ENCODE results near the gene ARHGEF10L. TPM values are rescaled to one million over a fixed set of nuclear protein-coding genes. Genes with fewer than 3 reads are reported as not detected.

The ARHGEF10L gene
- total RNA-seq, 1 donor from 2014 or later, result not detected

- Mint-ChIP-seq H3K36me3 (ENCODE audit: low read depth) (no peaks in the 10 kb centered on the region), H3K27ac (no peak overlapping the region), H3K9me3 (no peaks in the 10 kb centered on the region), H3K4me1 (ENCODE audit: low read depth) (no peaks in the 10 kb centered on the region), H3K27me3 (ENCODE audit: insufficient read depth) (no peaks in the 10 kb centered on the region), H3K4me3 (no peak overlapping the region)
- DNase-seq (ENCODE audit: low spot score), result no peak
- intact Hi-C loops (cut with micrococcal nuclease), result no loop called here
These were observed 128.1 kb downstream of the ARHGEF10L start for GRCh38 chr1:17667641-17668040.

- intact Hi-C loops (cut with micrococcal nuclease), result no loop called here
These were observed 128.7 kb downstream of the ARHGEF10L start for GRCh38 chr1:17668195-17668594.

GRCh38 chr1:17668624-17669175 lies 129.2 kb downstream of the ARHGEF10L start:
- H3K9me3 Mint-ChIP-seq, result no peaks in the 10 kb centered on the region
- no peak overlapping the region for H3K4me3 Mint-ChIP-seq
- no peak for DNase-seq (ENCODE audit: low spot score)
- no peaks in the 10 kb centered on the region for H3K27me3 Mint-ChIP-seq (ENCODE audit: insufficient read depth)
- no peak overlapping the region for H3K27ac Mint-ChIP-seq
- intact Hi-C loops (cut with micrococcal nuclease), result no loop called here
- H3K36me3 Mint-ChIP-seq (ENCODE audit: low read depth), result no peaks in the 10 kb centered on the region
- no peaks in the 10 kb centered on the region for H3K4me1 Mint-ChIP-seq (ENCODE audit: low read depth)

More at GRCh38 chr1:17668195-17668594, 128.7 kb downstream of the ARHGEF10L start:
- Mint-ChIP-seq H3K27me3 (ENCODE audit: insufficient read depth) (no peaks in the 10 kb centered on the region), H3K36me3 (ENCODE audit: low read depth) (no peaks in the 10 kb centered on the region), H3K27ac (no peak overlapping the region), H3K9me3 (no peaks in the 10 kb centered on the region), H3K4me1 (ENCODE audit: low read depth) (no peaks in the 10 kb centered on the region), H3K4me3 (no peak overlapping the region)
- no peak for DNase-seq (ENCODE audit: low spot score)

DNA sequence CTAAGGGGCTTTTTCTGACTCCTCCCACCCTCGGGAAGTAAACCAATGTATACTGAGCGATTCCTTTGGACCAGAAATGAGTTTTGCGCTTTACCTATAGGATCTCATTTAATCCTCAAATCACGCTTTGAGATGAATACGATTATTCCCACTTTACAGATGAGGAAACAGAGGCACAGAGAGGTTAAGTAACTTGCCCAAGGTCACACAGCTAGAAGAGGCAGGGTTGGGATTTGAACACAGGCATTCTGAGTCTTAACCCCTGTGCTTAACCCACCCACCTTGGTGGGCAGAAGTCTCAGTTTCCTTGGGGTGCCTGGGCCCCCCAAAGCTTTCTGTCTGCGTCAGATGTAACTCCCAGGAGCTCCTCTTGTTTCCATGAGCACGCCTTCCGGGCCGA lies 129.8 kb downstream of the ARHGEF10L start:
- no peaks in the 10 kb centered on the region for H3K27me3 Mint-ChIP-seq (ENCODE audit: insufficient read depth)
- no peak for DNase-seq (ENCODE audit: low spot score)
- H3K4me1 Mint-ChIP-seq (ENCODE audit: low read depth), result no peaks in the 10 kb centered on the region
- H3K27ac Mint-ChIP-seq, result no peak overlapping the region
- H3K9me3 Mint-ChIP-seq, result no peaks in the 10 kb centered on the region
- intact Hi-C loops (cut with micrococcal nuclease), result no loop called here
- no peak overlapping the region for H3K4me3 Mint-ChIP-seq
- no peaks in the 10 kb centered on the region for H3K36me3 Mint-ChIP-seq (ENCODE audit: low read depth)

DNA sequence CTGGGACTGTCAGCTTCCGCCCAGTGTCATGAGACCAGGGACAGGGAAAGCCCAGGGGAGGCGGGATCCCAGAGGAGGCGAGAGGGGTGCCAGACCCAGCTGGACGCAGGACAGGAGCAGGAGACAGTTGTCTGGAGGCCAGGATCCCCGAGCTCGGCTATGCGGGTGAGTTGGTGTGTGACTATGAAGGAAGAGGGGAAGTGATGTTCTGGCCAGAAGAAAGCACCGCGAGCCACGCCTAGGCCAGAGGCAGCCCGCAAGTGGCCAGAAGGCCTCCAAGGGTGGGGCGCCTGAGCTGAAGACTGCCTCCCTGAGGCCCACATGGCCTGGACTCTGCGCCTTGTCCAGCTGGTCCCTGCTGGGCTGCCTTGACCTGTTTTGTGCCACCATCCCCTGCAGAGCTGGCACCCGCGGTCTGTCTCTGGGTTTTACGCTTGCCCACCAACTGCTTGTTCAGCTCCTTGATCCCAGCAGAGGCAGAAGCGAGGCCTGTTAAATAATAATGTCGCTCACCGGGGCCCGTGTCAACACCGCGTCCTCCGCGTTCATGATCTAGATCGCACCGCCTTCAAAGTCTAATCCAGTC lies 130.5 kb downstream of the ARHGEF10L start:
- intact Hi-C loops (cut with micrococcal nuclease), result no loop called here
- DNase-seq (ENCODE audit: low spot score), result no peak
- Mint-ChIP-seq H3K36me3 (ENCODE audit: low read depth) (no peaks in the 10 kb centered on the region), H3K9me3 (no peaks in the 10 kb centered on the region), H3K27me3 (ENCODE audit: insufficient read depth) (no peaks in the 10 kb centered on the region), H3K4me3 (no peak overlapping the region), H3K27ac (no peak overlapping the region), H3K4me1 (ENCODE audit: low read depth) (no peaks in the 10 kb centered on the region)

GRCh38 chr1:17670587-17671313 lies 131.3 kb downstream of the ARHGEF10L start:
- Mint-ChIP-seq H3K36me3 (ENCODE audit: low read depth) (no peaks in the 10 kb centered on the region), H3K27me3 (ENCODE audit: insufficient read depth) (no peaks in the 10 kb centered on the region), H3K9me3 (no peaks in the 10 kb centered on the region), H3K4me3 (no peak overlapping the region), H3K27ac (no peak overlapping the region), H3K4me1 (ENCODE audit: low read depth) (no peaks in the 10 kb centered on the region)
- no peak for DNase-seq (ENCODE audit: low spot score)
- intact Hi-C loops (cut with micrococcal nuclease), result no loop called here

DNA sequence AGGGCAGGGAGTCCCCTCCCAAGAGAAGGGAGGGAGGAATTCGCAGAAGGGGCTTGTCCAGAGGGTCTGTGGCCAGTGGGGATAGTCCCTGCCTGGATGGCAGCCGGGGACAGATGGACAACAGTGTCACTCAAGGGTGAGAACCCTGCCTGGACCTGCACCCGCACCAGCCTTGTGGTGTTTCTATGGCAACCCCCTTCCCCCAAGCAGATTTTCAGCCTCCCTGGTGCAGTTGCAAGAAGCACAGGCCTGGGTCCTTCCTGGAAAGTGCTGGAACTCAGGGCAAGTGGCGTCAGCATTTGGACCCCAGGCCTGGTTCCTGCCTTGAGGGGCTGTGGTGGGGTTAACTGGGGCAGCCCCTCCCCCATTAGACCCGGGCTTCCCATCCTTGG lies 131.8 kb downstream of the ARHGEF10L start:
- intact Hi-C loops (cut with micrococcal nuclease), result no loop called here
- H3K4me3 Mint-ChIP-seq, result no peak overlapping the region
- H3K9me3 Mint-ChIP-seq, result no peaks in the 10 kb centered on the region
- H3K27me3 Mint-ChIP-seq (ENCODE audit: insufficient read depth), result no peaks in the 10 kb centered on the region
- no peaks in the 10 kb centered on the region for H3K36me3 Mint-ChIP-seq (ENCODE audit: low read depth)
- DNase-seq (ENCODE audit: low spot score), result no peak
- no peaks in the 10 kb centered on the region for H3K4me1 Mint-ChIP-seq (ENCODE audit: low read depth)
- no peak overlapping the region for H3K27ac Mint-ChIP-seq

- Mint-ChIP-seq H3K27me3 (ENCODE audit: insufficient read depth) (no peaks in the 10 kb centered on the region), H3K27ac (no peak overlapping the region), H3K4me1 (ENCODE audit: low read depth) (no peaks in the 10 kb centered on the region), H3K4me3 (no peak overlapping the region), H3K9me3 (no peaks in the 10 kb centered on the region), H3K36me3 (ENCODE audit: low read depth) (no peaks in the 10 kb centered on the region)
- no peak for DNase-seq (ENCODE audit: low spot score)
- intact Hi-C loops (cut with micrococcal nuclease), result no loop called here
These were observed 132.2 kb downstream of the ARHGEF10L start for GRCh38 chr1:17671741-17672140.

DNA sequence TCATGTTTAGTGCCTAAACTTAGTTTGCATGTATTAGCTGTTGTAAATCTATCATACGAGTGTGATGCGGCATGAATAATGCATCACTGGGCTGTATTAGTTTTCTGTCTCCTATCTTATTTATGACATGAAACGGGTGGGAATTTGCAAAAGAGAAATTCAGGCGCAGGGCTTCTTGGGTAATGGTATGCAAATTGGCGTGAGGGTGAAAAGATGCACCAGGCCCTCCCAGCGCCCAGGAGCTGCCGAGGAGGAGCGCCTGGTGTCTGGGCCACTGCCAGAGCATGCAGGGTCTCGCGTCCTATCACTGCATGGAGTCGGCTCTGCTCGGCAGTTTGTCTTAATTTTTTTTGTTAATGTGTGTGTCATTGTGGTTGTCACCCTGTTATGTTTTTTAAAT lies 132.7 kb downstream of the ARHGEF10L start:
- no peak for DNase-seq (ENCODE audit: low spot score)
- Mint-ChIP-seq H3K36me3 (ENCODE audit: low read depth) (no peaks in the 10 kb centered on the region), H3K27me3 (ENCODE audit: insufficient read depth) (no peaks in the 10 kb centered on the region), H3K4me3 (no peak overlapping the region), H3K27ac (no peak overlapping the region), H3K4me1 (ENCODE audit: low read depth) (no peaks in the 10 kb centered on the region), H3K9me3 (no peaks in the 10 kb centered on the region)
- intact Hi-C loops (cut with micrococcal nuclease), result no loop called here

DNA sequence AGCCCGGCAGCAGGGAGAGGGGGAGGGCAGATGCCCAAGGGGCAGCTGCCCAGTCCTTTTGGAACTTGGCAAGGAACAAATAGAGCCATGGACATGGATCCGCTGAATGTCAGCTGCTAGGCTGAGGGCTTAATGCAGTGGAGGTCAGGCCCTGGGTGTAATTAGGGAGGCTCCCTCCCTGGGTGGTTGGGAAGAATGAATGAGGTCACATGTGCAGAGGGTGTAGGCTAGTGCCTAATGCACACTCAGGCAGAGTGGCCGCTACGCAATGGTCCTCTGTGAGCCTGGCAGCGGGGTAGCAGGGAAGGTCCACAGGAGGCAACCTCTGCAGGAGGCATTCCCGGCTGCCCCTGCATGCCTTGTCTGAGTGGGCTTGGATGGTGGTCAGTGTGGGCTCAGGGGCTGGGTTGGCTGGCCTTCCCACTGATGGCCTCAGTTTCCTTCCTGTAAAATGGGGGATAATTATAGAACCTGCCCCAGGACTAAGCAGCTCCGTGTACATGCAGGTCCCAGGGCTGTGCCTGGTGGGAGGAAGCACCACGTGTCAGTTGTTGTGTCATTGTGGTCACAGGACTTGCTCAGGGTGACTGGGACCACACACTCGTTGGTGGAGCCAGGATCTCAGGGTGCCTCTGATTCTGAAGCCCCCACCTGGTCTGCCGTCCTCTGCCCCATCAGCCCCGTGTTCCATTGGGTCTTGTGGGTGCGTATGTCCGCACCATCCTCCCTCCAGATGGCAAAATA lies 134.0 kb downstream of the ARHGEF10L start:
- no peak overlapping the region for H3K27ac Mint-ChIP-seq
- DNase-seq (ENCODE audit: low spot score), result no peak

DNA sequence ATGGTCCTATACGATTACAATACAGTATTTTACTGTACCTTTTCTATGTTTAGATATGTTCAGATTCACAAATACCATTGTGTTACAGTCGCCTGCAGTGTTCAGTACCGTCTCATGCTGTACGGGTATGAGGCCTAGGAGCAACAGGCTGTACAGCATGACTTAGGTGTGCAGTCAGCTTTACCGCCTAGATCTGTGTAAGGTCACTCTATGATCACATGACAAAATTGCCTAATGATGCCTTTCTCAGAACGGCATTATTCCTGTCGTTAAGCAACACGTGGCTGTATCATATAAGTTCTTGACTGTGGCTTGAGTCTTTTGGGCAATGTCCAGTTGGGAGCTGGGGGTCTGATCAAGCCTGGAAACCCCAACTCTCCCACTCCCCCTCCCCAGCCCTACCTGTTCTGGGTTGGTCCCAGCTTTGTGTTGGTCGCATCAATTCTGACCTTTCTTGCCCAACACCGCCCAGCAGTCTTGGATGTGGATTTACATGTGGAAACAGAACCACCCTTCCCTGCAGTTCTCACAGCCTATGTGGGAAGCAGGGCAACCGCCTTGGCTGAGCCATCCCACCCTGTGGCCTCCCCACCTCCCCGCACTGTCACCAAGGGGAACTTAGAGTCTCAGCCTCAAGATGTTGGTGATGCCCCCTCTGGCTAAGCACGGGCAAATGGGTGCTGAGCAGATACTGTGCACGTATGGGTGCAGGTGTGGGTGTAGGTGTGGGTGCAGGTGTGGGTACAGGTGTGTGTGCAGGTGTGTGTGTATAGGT lies 135.4 kb downstream of the ARHGEF10L start:
- Mint-ChIP-seq H3K36me3 (ENCODE audit: low read depth) (no peaks in the 10 kb centered on the region), H3K27me3 (ENCODE audit: insufficient read depth) (no peaks in the 10 kb centered on the region), H3K9me3 (no peaks in the 10 kb centered on the region), H3K27ac (no peak overlapping the region), H3K4me1 (ENCODE audit: low read depth) (no peaks in the 10 kb centered on the region), H3K4me3 (no peak overlapping the region)
- intact Hi-C loops (cut with micrococcal nuclease), result no loop called here
- DNase-seq (ENCODE audit: low spot score), result no peak

More for the DNA sequence above, 134.0 kb downstream of the ARHGEF10L start:
- Mint-ChIP-seq H3K4me3 (no peak overlapping the region), H3K4me1 (ENCODE audit: low read depth) (no peaks in the 10 kb centered on the region), H3K36me3 (ENCODE audit: low read depth) (no peaks in the 10 kb centered on the region), H3K9me3 (no peaks in the 10 kb centered on the region), H3K27me3 (ENCODE audit: insufficient read depth) (no peaks in the 10 kb centered on the region)
- intact Hi-C loops (cut with micrococcal nuclease), result no loop called here

DNA sequence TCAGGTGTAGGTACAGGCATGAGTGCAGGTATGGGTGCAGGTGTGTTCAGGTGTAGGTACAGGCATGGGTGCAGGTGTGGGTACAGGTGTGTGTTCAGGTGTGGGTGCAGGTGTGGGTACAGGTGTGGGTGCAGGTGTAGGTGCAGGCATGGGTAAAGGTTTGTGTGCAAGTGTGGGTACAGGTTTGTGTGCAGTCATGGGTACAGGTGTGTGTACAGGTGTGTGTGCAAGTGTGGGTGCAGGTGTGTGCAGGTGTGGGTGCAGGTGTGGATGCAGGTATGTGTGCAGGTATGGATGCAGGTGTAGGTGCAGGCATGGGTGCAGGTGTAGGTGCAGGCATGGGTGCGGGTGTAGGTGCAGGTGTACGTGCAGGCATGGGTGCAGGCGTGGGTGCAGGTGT lies 136.2 kb downstream of the ARHGEF10L start:
- Mint-ChIP-seq H3K36me3 (ENCODE audit: low read depth) (no peaks in the 10 kb centered on the region), H3K4me1 (ENCODE audit: low read depth) (no peaks in the 10 kb centered on the region), H3K27ac (no peak overlapping the region), H3K4me3 (no peak overlapping the region), H3K9me3 (no peaks in the 10 kb centered on the region), H3K27me3 (ENCODE audit: insufficient read depth) (no peaks in the 10 kb centered on the region)
- intact Hi-C loops (cut with micrococcal nuclease), result no loop called here
- DNase-seq (ENCODE audit: low spot score), result no peak

Data from activated T-helper 1 cell treated with anti-CD3 and anti-CD28 coated beads, Interleukin-12 subunit alpha, Interleukin-12 subunit beta, Interleukin-2, Interleukin-4 antibody, amounts not matched to agents 30 ng/mL and 10 ng/mL and 1 ng/mL, durations not matched to agents 14 hours and 24 hours and 36 hours (primary cell).